HFF-Myc (cell line): Measurements from ENCODE around the gene OR4D10.
"Not testable (repeated sequence)": the region's sequence is repeated elsewhere in the genome, so short reads cannot be mapped to it uniquely, and the experiment has no call there.

Experiments
- DNase-seq: peaks from one replicate; pipeline ENCODE4 v3.0.0-alpha.2; 2011; ENCODE audit warnings: low read depth; ENCODE audit errors: extremely low read depth
- H3K4me3 ChIP-seq: replicated peaks from 2 replicates; pipeline ENCODE4 v1.5.1; 2011; ENCODE audit warnings: low read depth, mild to moderate bottlenecking, control low read depth, low read length
- TF ChIP-seq, protein P1 (sequence below): IDR thresholded peaks from 2 replicates; pipeline ENCODE4 v1.5.1; 2012; ENCODE audit warnings: mild to moderate bottlenecking, low read depth, low read length, control low read depth; ENCODE audit errors: missing control alignments

The OR4D10 gene

DNA sequence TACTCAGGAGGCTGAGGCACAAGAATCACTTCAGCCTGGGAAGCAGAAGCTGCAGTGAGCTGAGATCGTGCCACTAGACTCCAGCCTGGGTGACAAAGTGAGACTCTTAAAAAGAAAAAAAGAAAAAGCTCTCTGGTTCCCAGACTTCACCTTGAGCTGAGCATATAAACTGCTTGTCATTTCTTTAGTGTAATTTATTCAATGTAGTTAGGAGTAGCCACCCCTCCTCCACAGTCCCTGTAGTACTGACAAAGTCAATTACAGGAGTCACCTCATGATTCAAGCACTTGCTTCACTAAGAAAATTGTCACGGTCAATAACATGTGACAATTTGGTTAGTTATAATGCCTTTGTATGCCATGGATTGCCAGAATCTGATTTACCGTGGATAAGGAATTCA lies 7.2 kb downstream of the OR4D10 start:
- no peak overlapping the region for H3K4me3 ChIP-seq
- no peak for DNase-seq
- TF ChIP-seq, protein P1, sequence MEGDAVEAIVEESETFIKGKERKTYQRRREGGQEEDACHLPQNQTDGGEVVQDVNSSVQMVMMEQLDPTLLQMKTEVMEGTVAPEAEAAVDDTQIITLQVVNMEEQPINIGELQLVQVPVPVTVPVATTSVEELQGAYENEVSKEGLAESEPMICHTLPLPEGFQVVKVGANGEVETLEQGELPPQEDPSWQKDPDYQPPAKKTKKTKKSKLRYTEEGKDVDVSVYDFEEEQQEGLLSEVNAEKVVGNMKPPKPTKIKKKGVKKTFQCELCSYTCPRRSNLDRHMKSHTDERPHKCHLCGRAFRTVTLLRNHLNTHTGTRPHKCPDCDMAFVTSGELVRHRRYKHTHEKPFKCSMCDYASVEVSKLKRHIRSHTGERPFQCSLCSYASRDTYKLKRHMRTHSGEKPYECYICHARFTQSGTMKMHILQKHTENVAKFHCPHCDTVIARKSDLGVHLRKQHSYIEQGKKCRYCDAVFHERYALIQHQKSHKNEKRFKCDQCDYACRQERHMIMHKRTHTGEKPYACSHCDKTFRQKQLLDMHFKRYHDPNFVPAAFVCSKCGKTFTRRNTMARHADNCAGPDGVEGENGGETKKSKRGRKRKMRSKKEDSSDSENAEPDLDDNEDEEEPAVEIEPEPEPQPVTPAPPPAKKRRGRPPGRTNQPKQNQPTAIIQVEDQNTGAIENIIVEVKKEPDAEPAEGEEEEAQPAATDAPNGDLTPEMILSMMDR: no peak

DNA sequence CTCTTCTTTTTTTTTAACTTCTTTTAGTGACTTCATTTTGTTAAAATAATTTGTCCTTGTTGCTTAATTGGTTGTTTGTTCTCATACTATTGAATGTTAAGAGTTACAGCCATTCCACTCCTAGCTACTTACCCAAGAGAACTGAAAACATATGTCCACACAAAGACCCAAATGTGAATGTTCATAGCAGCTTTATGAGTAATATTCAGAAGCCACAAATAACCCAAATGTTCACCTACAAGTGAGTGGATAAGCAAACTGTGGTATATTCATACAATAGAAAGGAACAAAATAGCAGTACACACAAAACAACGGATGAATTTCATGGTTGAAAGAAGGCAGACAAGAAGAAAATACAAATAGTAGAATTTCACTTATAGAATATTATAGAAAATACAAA lies 28.8 kb downstream of the OR4D10 start:
- TF ChIP-seq, protein P1: no peak
- H3K4me3 ChIP-seq: no peak overlapping the region
- DNase-seq: no peak

DNA sequence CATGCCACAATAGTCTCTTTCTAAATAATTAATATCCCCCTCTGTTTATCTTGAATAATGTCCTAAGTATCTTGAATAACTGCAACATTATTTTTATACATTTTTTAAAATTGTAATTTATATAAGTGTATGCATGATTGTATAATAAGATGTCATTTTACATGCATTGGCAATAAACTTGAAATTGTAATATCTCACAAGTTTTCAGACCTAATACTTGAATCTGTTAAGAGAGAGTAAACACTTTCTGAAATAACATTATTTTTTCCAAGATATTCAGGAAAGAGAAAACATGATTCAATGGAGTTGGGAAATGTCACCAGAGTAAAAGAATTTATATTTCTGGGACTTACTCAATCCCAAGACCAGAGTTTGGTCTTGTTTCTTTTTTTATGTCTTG lies 30.2 kb downstream of the OR4D10 start, which contains the start of gene OR4D11:
OR4D11 (plus strand) TSS at position 301 of the 400 bp plus-strand sequence; CDS start at position 301, 0 bp downstream.
- DNase-seq: no peak
- TF ChIP-seq, protein P1: no peak
- H3K4me3 ChIP-seq: no peak within 1 kb of the TSS

DNA sequence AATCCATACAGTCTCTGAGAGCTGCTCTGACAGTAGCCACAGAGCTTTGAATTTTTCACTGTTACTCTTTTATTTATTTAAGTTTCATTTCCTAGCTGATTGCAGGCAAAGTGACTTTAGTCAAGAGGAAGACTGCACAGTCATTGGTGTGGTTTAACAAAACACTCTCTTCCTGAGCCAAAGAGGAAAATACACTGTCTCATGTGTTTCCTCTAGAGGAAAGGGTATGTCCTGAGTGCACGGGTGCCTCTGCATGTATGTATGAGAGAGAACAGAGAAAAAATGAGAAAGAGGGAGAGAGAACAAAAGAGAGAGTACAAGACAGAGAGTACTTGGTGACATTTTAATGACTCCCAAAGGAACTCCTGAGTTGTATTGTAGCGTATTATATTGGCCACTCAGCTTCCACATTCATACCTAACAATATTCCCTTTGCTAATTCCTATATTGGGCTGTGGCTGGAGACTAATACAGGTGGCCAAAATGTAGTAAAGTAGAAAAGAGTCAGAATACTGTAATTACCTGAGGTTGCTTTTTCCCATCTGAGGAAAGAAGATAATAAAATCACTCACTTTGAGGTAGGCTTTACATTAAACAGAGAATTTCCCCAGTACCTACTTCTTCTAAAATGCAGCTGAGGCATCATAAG lies 38.0 kb downstream of the OR4D10 start, which contains the start of gene OR4D9:
OR4D9 (plus strand) TSS at position 599 of the 649 bp plus-strand sequence. CDS start 3,374 bp downstream, outside the sequence.
- TF ChIP-seq, protein P1: no peak
- no peak within 1 kb of the TSS for H3K4me3 ChIP-seq
- DNase-seq: no peak

DNA sequence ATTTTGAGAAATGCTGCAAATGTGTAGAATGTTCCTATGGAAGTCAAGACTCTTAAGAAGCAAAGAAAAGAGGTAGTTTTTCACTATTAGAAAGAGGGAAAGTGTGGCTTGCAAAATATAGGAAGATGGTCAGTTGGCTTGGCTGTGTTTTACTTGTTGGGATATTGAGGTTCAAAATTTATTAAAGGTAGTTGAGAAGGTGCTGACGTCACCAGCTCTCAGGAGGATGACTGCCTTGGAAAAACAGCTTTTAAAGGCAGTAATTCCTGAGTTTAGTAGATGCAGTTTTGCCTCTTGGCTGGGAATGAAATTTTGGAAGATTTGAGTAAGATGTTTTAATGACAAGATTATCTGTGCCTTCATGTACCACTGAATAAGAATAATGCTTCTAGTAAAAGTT lies 38.6 kb downstream of the OR4D10 start:
- DNase-seq: no peak
- H3K4me3 ChIP-seq: no peak overlapping the region
- TF ChIP-seq, protein P1: no peak

DNA sequence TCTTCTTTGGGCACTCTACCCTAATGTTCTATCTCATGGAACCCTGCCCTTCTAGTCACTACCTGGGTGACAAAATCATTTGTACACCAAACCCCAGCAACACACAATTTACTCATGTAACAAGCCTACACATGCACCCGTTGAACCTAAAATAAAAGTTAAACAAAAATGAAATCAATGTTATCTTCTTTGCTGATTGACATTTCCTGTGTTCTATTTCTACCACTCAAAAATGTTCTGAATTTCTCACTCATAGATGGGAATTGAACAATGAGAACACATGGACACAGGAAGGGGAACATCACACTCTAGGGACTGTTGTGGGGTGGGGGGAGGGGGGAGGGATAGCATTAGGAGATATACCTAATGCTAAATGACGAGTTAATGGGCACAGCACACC lies 47.0 kb downstream of the OR4D10 start:
- not testable (repeated sequence) for H3K4me3 ChIP-seq, DNase-seq

DNA sequence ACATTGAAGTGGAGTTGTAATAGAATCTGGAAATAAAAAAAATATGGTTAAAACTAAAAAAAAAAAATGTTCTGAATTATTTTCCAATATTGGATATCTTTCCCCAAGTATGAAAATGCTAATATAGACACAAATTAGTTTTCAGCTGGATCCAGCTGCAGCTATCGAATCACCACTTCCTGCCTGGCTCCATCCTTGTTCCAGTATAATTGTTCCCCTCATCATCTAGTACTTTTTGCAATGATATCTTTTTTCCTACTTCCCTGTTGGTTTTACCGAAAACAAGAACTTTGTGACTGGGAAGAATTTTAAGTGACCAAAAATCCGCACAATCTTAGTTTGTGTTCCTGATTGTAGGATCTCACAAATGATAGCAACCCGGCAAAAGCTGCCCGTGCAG lies 47.6 kb downstream of the OR4D10 start:
- H3K4me3 ChIP-seq: no peak overlapping the region
- no peak for DNase-seq
- TF ChIP-seq, protein P1: no peak
